ENCODE measurements around the gene RXRB. TPM values are rescaled to one million over a fixed set of nuclear protein-coding genes. Genes with fewer than 3 reads are reported as not detected.
A peak's percentile ranks its signal among the peaks of the same experiment; 100 is the strongest.

The RXRB gene
- polyA plus RNA-seq, 3 donors = 4.5 to 74.5 (median 5.1) TPM

DNA sequence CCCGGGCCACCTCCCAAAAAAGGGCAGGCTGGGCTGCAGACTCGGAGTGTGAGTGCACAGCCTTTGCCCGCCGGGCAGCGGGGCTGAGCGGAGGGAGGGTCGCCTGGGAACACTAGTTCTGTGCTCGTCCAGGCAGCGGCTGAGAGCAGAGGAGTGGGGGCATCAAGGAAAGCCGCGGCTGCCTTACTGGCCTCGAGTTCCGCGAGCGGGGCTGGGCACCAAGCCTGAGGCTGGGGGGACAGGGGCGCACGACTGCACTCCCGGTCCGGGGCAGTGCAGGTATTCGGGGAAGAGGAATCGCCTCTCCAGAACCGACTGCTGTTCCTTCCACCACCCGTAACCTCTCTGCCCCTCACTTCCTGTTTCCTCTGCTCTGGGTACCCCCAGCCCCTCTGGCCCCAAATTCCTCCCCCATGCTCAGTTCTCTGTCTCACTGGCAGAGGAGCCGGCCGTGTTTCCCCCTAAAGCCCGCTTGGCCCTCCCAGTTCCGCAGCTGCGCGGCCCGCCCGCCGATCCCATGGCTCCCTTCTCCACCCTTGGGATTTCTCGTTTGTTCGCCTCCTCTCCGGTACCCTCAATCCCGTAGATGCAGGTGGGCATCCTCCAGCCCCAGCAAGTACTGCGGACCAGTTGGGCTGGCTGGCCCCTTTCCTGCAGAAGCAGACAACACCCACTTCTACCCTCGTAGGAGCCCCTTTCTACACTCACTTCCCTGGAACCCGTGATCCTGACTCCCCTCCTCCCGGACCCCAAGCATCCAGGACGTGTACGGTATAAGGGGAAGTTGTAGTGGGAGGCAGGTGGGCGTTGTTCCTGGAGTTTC, 12.9 kb upstream of the RXRB start:
- Histone ChIP-seq H3K36me3 (replicated peaks in 1 of 2; ENCODE audit: control insufficient read depth in 1 of 2, insufficient read depth in 2 of 2, low read length in 2 of 2) (peaks cover 10 to 29% of the 10 kb centered on the region in 2 donors), H3K27ac (ENCODE audit: low read depth in 1 of 2, low read length in 2 of 2) (no peak overlapping the region), H3K4me3 (replicated peaks in 1 of 3; ENCODE audit: low read depth in 2 of 3, low read length in 3 of 3) (peak overlapping the region in 2 of 3 experiments; percentile 29 to 42), H3K9me3 (replicated peaks in 1 of 2; ENCODE audit: control insufficient read depth in 1 of 2, insufficient read depth in 1 of 2, low read length in 2 of 2) (no peaks in the 10 kb centered on the region), H2AFZ (ENCODE audit: insufficient read depth, low read depth, low read length, poor library complexity, severe bottlenecking) (peak overlapping the region; percentile 32), H4K20me1 (ENCODE audit: insufficient read depth, low read length) (no peaks in the 10 kb centered on the region), H3K4me1 (ENCODE audit: control insufficient read depth in 1 of 2, insufficient read depth in 2 of 2, low read length in 2 of 2) (peaks cover 20 to 23% of the 10 kb centered on the region in 2 donors), H3K9ac (ENCODE audit: insufficient read depth, low read length, poor library complexity, severe bottlenecking) (peak overlapping the region; percentile 28), H3K27me3 (ENCODE audit: control insufficient read depth in 2 of 2, insufficient read depth in 2 of 2, low read length in 2 of 2) (peaks cover 10 to 28% of the 10 kb centered on the region in 2 donors), H3K79me2 (ENCODE audit: insufficient read depth, low read length) (no peaks in the 10 kb centered on the region), H3K4me2 (replicated peaks; ENCODE audit: extremely low read depth, low read length, poor library complexity, severe bottlenecking) (peak overlapping the region; percentile 53)
- H3K27ac Mint-ChIP-seq = peak overlapping the region in 1 of 7 donors; percentile 76
- intact Hi-C loops (cut with micrococcal nuclease) = loop anchor here in 1 of 2 donors (5.0 kb wide), 1 partner anchor 34 kb away; no protein-coding TSS in a partner anchor
- no peak for TF ChIP-seq CTCF (IDR thresholded peaks at IDR 0.05)
- H3K9me3 Mint-ChIP-seq = peaks cover 0 to 7% (median 0%) of the 10 kb centered on the region in 7 donors
- H3K4me3 Mint-ChIP-seq = peak overlapping the region; percentile 62 to 87
- H3K36me3 Mint-ChIP-seq = peaks cover 23 to 29% of the 10 kb centered on the region in 2 donors
- DNase-seq = peak in 1 of 3 donors; percentile 43
- H3K27me3 Mint-ChIP-seq (ENCODE audit: low read depth in 3 of 3) = peaks cover 26 to 35% (median 30%) of the 10 kb centered on the region in 3 donors
- WGBS (ENCODE audit: insufficient coverage) = under 1% methylated on average over 30 of the region's 43 CpGs
- peaks cover 28% of the 10 kb centered on the region for H3K4me1 Mint-ChIP-seq

DNA sequence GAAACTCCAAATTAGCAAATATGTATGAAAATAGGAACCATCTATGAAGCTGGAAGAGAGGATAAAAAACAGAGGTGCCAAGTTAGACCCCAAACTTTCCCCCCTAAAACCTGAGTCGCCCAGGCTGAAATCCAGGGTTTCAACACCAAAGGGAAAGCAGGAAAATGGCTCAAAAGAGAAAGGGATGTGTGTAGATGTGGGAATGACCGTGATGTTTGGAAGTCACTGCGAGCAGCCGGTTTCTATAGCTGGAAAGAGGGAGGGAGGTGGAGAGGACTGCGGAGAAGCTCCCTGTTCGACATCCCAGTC, 12.3 kb upstream of the RXRB start:
- Histone ChIP-seq H3K36me3 (replicated peaks in 1 of 2; ENCODE audit: control insufficient read depth in 1 of 2, insufficient read depth in 2 of 2, low read length in 2 of 2) (peaks cover 10 to 29% of the 10 kb centered on the region in 2 donors), H3K4me3 (replicated peaks in 1 of 3; ENCODE audit: low read depth in 2 of 3, low read length in 3 of 3) (peak overlapping the region in 2 of 3 experiments; percentile 29 to 42), H3K4me1 (ENCODE audit: control insufficient read depth in 1 of 2, insufficient read depth in 2 of 2, low read length in 2 of 2) (peaks cover 20 to 26% of the 10 kb centered on the region in 2 donors), H3K9ac (ENCODE audit: insufficient read depth, low read length, poor library complexity, severe bottlenecking) (peak overlapping the region; percentile 28), H2AFZ (ENCODE audit: insufficient read depth, low read depth, low read length, poor library complexity, severe bottlenecking) (no peak overlapping the region), H3K79me2 (ENCODE audit: insufficient read depth, low read length) (no peaks in the 10 kb centered on the region), H3K27me3 (ENCODE audit: control insufficient read depth in 2 of 2, insufficient read depth in 2 of 2, low read length in 2 of 2) (peaks cover 10 to 28% of the 10 kb centered on the region in 2 donors), H4K20me1 (ENCODE audit: insufficient read depth, low read length) (no peaks in the 10 kb centered on the region), H3K27ac (ENCODE audit: low read depth in 1 of 2, low read length in 2 of 2) (no peak overlapping the region), H3K4me2 (replicated peaks; ENCODE audit: extremely low read depth, low read length, poor library complexity, severe bottlenecking) (peak overlapping the region; percentile 53), H3K9me3 (replicated peaks in 1 of 2; ENCODE audit: control insufficient read depth in 1 of 2, insufficient read depth in 1 of 2, low read length in 2 of 2) (no peaks in the 10 kb centered on the region)
- Mint-ChIP-seq H3K9me3 (peaks cover 0 to 7% (median 0%) of the 10 kb centered on the region in 7 donors), H3K27me3 (ENCODE audit: low read depth in 3 of 3) (peaks cover 24 to 35% (median 30%) of the 10 kb centered on the region in 3 donors), H3K4me1 (peaks cover 28% of the 10 kb centered on the region), H3K36me3 (peaks cover 23 to 29% of the 10 kb centered on the region in 2 donors), H3K27ac (no peak overlapping the region), H3K4me3 (peak overlapping the region; percentile 62 to 87)
- no peak for TF ChIP-seq CTCF (IDR thresholded peaks at IDR 0.05)
- intact Hi-C loops (cut with micrococcal nuclease) = loop anchor here in 1 of 2 donors (5.0 kb wide), 1 partner anchor 34 kb away; no protein-coding TSS in a partner anchor
- WGBS (ENCODE audit: insufficient coverage) = 2% methylated on average over 5 of the region's 6 CpGs
- no peak for DNase-seq
